NCI-H2227 (cell line): ENCODE data around the gene GABPA.
"Not testable (repeated sequence)": the region's sequence is repeated elsewhere in the genome, so short reads cannot be mapped to it uniquely, and the experiment has no call there.

ENCODE experiments used
- DNase-seq: peaks from one replicate; lab custom pipeline; 2025; ENCODE audit not compliant: unreplicated experiment; lab: John Stamatoyannopoulos, UW

The GABPA gene

DNA sequence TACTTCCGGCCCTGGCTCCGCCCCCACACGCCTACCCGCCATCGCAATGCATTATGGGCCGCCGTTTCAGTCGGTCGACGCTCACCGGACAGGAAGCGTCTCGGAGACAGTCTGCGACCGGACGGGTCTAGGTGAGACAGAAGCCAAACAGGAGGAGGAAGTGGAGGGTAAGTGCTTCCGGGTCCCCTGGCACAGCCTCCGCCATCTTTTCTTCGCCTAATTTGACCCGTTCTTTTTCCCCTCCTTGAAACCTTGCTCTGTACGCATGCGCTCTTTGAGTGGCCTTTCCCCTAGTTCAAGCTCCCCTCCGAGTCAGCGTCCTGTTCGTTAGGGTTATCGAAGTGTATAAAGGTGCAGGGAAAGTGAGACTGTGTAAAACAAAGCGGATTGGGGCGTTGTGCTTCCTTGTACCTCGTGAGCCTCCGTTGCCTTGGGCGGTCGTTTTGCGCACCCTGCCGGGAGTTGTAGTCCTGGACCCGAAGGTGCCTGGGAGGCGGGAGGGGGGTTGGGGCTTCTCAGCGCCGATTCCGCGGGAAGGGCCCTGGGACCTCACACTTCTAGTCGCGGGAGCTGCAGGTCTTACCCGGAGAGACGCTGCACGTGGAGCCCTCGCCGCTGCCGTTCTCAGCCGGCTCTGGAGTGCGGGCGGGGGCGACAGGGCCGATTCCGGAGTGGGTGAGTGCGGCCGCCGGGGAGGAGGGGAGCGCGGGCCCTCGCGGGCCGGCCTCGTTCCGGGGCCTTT, at the start of gene GABPA, which contains the start of gene ATP5PF:
Gene GABPA, plus strand, starts transcription at position 69 of the 742 bp plus-strand sequence. CDS start 6,627 bp downstream, outside the sequence.
Gene ATP5PF, minus strand, starts transcription at position 1 of the 742 bp plus-strand sequence. CDS start 5,110 bp downstream, outside the sequence.
- DNase-seq: peak; percentile 98

DNA sequence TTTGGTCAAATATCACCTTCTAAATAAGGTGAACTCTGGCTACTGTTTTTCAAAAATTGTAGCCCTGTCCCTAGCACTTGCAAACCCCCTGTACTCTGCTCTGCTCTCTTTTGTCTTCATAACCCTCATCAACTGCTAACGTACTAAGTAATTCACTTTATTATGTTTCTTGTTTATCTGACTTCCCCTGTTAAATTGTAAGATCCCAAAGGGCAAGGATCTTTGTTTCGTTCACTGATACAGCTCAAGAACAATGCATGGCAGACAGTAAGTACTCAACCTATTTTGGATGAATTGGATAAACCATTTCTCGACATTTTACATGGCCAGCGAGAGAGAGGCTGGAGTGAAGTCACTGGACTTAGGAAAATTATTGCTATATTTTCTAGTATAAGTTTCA, 47.0 kb upstream of the GABPA start:
- no peak for DNase-seq

DNA sequence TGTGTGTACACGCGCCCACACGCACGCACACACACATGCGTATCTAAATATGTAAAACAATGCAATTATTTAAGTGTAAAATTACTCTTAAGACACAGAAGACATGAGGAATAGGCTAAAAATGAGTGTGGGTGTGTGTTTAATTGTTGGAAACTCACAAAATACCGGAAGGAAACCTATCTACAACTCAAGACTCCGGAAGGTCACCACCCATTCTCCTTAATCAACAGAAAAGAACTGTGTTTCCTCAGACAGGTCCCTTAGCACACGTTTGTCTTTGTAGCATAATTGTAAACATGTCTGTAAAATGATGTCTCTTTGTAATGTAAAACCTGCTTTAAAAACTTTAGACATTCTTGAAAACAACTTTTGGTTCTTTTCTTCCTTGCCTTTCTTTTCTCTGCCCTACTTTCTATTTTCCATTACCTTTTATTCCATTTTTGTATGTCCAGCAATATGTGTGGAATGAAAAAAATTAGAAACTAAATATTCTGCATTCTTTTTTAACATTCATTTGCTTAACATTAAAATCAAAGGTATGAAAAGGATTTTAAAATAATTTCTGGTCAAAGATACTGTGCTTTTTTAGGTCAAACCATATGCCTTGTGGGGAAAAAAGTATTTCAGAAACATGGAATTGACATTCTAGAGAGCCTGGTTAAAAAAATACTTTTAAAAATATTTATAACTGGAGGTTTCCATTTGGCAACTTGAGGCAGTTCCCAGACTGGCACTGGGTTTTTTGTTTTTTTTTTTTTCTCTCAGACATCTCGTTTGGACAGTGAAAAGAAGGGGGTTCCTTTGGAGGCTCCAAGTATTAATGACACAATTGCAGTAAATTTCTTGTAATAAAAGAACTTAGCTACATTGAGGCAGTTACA, 46.3 kb upstream of the GABPA start:
- no peak for DNase-seq

DNA sequence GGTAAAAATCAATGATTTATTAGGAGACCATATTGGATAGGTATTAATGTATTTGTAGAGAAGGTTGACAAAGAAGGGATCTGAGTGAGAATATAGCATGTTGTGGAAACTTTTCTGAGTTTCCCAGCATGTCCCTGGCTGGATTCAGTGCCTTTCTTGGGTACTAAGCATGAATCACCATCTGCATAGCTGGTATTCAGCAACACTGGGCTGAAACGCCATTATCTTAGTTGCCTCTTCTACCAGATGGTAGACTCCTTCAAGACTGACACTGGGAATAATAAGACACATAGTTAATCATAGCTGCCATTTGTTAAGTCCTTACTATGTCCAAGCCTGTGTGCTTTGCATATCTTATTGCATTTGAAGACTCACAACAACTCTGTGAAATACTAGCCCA, 45.5 kb upstream of the GABPA start:
- no peak for DNase-seq

DNA sequence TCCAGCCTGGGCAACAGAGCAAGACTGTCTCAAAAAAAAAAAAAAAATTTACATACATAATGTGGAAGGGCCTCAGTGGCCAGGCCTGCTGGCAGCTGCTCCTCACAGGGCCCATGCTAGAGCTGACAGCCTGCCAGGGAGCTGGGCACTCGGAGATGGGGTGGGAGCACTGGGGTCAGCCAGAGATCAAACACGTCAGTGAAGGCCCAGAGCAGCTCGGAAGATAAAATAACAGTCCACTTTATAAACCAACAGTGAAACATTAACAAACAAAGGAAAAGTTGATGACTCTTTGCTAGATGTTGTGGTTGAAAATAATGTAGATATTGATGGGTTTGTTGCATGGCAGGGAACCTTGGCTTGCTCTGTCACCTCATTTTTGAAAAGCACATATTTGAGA, 42.8 kb upstream of the GABPA start:
- DNase-seq: no peak

DNA sequence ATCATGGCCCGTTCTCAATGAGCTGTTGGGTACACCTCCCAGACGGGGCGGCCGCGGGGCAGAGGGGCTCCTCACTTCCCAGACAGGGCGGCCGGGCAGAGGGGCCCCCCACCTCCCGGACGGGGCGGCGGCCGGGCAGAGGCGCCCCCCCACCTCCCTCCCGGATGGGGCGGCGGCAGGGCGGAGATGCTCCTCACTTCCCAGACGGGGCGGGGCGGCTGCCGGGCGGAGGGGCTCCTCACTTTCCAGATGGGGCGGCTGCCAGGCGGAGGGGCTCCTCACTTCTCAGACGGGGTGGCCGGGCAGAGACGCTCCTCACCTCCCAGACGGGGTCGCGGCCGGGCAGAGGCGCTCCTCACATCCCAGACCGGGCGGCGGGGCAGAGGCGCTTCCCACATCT, 39.3 kb upstream of the GABPA start:
- DNase-seq: not testable (repeated sequence)

DNA sequence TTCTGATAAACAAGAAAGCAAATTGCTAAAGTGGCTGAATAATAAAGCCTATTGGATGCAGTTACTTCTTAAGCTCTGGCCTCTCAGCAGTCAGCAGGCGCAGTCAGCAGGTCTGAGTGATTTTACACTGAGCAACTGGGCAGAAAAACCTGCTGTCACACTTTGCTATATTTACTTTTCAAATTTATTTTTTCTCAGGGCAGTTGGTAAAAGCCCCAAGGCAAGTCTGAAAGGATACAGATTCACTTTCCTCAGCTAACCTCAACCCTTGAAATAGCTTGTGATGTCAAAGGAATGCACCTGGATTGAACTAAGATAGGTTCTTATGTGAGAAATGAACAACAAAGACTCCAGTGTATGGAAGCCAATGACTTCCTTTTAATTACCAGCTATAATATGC, 34.0 kb upstream of the GABPA start:
- no peak for DNase-seq

DNA sequence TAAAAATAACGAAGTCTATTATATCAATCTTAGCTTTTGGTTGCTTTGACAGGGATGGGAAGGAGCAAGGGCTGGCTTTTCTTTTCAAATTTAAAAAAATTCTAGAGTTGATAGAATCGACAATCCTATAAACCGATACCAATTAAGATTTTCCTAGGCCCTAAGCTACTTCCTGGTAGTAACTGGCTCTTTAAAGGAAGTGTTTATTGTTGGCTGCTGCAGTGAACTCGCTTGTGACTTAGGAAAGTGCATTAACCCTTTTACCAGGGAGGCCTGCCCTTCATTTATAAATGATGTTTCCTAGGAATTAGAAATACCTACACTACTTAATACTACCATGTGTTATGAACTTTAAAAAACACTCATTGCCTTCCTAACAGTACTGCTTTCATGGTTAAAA, 33.2 kb upstream of the GABPA start:
- DNase-seq: no peak

DNA sequence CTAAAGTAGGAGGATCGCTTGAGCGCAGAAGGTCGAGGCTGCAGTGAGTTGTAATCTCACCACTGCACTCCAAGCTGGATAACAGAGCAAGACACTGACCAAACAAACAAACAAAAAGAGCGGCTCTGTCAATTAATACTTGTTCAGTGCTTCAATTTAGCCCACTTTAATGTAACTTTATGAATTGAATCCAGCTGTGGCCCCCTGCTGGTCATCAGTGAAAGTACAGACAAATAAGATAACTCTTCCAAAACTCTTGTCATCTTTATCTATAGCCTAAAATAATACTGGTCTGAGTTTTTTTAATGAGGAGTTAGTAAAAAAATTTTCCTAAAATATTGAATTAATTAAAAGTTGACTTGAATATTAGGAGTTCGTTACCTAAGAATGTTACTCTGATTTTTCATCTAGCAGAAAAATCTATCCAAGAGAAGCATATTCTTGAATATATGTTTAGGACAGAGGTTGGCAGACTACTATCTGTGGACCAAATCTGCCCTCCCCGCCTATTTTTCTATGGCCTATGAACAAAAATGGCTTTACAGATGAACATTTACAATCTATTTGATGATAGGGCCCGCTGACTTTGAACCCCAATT, 26.2 kb upstream of the GABPA start:
- peak; percentile 23 for DNase-seq

DNA sequence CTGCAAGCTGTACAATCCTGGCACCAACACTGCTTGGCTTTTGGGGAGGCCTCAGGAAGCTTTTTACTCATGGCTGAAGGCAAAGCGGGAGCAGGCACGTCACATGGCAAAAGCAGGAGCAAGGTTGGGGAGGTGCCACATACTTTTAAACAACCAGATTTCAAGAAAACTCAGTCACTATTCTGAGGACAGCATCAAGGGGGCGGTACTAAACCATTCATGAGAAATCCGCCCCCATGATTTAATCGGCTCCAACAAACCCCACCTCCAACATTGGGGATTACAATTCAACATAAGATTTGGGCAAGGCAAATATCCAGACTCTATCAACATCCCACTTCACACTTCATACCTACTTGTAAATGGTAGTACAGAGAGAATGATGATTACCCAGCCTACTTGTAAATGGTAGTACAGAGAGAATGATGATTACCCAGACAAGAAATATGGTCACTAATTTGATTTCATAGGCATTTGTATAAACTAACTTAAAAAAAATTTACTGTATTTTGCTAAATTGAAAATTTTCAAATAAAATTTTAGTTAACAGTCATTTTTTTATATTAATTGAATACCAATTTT, 25.0 kb upstream of the GABPA start:
- DNase-seq: no peak

DNA sequence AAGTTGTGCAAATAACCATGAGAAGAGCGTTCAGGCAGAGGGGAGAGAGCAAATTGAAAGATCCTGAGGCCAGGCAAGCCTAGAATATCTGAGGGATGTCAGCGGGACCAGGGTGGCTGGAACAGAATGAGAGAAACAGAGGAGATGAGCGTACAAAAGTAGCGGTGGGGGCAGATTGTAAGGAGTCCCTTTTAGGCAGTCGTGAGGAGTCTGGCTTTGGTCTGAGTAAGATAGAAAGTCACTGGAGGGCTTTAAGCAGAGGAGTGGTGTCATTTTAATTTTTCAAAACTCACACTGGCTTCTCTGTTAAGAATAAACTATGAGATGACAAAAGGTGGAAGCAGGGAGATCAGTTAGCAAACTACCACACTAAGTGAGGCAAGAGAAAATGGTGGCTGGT, 24.2 kb upstream of the GABPA start:
- DNase-seq: no peak

DNA sequence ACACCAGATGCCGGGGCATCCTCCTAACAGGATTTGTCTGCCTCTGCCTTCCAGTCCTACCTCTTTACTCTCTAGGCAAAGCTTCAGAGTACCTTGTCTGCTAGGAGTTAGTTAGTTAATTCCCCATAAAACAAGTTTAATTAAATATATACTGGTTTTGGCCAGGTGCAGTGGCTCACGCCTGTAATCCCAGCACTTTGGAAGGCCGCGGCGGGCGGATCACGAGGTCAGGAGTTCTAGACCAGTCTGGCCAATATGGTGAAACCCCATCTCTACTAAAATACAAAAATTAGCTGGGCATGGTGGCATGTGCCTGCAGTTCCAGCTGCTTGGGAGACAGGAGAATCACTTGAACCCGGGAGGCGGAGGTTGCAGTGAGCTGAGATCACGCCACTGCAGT, 20.7 kb upstream of the GABPA start:
- not testable (repeated sequence) for DNase-seq

DNA sequence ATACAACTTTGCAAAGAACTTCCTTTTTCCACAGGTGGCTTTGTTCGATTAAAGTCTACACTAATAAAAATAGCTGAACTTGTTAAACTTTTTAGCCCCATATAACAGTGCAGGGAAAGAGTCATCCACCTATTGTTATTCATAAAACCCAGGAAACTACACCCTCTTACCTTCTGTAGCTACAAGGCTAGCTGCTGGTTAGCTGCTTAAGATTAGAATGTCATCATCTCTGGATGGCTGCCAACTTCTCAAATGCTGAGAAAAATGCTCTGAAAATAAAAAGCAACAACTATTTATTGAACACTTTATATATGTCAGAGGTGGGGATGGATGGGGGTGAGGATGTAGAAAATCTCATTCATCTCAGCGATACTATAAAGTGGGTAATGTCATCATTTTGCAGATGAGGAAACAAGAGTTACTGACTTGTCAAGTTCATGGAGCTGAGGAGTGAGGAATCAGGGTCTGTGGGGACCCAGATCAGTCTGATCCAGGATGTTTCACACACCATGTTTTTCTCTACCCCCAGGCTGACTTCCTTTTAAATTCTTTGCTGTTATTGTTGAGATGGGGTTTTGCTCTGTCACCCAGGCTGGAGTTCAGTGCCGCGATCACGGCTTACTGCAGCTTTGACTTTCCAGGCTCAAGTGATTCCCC, 17.2 kb upstream of the GABPA start:
- DNase-seq: no peak

DNA sequence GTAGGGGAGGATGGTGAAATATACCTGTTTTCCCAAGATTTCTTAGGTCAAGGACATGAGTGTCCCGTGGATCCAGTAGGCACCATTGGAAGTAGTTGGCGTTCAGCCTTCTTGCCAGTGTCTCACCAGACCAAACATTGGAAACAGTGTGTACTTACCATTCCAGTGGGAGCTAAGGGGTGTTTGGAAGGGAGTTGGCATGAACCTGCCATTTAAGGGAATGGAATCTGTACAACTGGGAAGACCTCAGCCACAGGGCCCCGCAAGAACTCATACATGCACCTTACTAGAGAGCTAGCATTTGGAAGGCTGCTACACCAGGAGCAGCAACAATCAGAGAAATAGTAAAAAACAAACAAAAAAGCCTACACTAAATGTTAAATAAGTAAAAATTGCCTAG, 12.8 kb upstream of the GABPA start:
- DNase-seq: no peak

DNA sequence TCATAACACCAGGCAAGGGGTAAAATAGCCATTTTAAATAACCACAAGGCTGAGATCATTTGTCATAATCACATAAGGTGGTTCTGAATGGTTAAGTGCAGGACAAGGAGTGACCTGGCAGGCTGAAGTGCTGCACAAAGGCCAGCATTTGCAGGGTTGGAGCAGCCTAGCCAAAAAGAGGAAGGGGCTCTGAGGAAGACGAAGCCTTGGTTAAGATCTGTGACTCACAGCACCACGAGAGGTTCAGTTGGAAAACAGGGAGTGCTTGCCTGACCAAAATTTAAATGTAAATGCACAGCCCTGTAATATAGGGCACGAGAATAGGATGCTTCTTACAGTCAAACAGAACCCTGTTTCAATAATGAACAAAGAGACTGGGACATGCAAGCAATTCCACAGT, 12.1 kb upstream of the GABPA start:
- no peak for DNase-seq

DNA sequence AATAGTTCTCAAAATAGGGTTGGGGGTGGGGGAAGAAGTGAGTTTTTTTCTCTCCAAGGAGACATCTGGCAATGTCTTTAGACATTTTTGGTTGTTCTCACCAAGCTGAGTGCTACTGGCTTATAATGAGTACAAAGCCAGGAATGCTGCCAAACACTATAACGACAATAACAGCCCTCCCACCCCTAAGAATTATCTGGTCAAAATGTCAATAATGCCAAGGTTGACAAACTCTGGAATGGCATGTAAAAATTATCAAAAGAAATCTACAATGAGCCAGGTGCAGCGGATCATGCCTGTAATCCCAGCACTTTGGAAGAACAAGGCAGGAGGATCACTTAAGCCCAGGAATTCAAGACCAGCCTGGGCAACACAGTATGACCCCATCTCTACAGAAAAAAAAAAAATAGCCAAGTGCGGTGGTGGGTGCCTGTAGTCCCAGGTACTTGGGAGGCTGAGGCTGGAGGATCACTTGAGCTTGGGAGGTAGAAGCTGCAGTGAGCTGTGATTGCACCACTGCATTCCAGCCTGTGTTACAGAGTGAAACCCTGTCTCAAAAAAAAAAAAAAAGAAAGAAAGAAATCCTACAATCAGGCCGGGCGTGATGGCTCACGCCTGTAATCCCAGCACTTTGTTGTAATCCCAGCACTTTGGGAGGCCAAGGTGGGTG, 2.5 kb upstream of the GABPA start:
- no peak for DNase-seq

DNA sequence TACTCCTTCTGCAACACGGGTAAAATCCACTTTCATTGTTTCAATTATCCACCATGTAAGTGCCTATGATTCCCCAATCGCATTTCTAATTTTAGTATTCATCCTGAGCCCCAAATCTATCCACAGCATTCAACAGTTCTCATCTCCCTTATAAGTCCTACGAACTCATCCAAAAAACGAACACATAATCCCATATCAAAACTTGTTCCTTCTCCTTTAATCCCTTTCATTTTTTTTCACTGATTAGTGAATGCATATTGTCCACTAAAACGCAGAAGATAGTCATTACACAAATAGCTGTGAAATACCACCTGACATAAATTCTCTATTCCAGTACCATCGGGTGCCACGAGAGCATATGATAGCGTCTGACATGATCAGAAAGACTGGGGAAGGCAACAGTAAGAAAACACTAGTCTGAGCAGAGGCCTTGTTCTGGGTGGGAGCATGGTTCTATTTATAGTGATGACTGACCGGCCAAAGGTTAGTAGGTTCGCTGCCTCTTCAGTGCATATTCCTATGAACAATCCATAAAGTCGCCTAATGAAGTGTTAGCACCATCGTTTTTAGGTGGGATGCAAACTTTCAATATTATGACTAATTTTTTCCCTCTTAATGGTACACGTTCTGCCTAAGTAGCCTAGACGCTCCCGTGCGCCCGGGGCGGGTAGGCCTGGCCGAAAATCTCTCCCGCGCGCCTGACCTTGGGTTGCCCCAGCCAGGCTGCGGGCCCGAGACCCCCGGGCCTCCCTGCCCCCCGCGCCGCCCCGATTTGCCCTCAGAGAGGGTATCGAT, 716 bp upstream of the GABPA start:
- peak; percentile 27 for DNase-seq

DNA sequence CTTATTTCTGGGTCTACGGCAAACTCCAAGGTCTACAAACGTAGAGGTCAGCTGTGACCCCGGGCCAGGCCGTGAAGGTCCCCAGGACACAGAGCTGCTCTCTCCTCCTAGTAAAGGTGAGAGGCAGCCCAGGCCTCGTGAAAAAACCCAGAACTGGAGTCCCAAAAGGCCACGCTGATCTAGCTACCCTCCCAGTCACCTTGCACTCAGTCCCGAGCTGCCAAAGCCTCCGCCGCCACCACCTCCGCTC, 193 bp upstream of the GABPA start:
- no peak for DNase-seq

DNA sequence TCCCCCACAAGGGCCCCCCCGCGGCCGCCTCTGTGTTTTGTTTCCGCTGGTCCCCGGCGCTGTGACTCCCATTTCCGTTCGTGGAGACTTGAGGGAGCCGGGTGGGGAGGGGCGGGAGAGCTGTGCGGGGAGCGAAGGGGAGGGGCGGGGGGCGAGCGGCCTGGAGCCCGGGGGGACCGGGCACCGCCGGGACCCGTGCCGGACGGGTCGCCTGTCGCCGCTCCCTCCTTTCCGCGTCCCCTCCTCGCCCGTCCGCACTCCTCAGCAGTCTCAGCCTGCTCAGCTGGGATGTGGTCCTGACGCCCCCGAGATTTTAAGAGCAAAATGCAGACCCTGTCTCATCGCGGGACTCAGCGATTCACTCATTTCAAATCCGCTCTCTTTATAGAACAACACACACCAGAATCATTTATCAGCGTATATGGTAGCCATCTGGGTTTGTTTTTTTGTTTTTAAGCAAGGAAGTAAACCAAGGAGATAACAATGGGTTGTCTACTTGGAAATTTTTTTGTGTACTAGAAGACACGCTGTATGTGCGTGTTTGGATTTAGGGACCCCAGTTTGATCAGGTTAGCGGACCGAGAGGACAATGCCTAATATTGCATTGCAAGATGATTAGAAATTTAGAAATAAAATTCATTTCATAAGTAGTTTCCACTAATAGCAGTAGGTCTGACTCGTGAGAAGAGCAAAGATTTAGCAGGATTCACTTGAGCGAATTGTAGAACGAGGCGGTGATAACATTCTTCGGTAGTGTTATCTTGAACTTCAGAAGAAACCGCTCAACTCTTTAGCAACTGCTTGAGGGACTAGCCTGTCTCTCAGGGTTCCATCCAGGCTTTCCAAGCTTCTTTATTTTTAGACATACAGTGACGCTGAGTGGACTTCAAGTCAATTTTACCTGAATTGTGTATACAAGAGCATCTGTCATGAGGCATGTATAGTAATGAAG, 1.1 kb downstream of the GABPA start:
- peak; percentile 90 for DNase-seq
